ENCODE measurements around the gene TAS2R60.
"Not testable (repeated sequence)": the region's sequence is repeated elsewhere in the genome, so short reads cannot be mapped to it uniquely, and the experiment has no call there.

DNA sequence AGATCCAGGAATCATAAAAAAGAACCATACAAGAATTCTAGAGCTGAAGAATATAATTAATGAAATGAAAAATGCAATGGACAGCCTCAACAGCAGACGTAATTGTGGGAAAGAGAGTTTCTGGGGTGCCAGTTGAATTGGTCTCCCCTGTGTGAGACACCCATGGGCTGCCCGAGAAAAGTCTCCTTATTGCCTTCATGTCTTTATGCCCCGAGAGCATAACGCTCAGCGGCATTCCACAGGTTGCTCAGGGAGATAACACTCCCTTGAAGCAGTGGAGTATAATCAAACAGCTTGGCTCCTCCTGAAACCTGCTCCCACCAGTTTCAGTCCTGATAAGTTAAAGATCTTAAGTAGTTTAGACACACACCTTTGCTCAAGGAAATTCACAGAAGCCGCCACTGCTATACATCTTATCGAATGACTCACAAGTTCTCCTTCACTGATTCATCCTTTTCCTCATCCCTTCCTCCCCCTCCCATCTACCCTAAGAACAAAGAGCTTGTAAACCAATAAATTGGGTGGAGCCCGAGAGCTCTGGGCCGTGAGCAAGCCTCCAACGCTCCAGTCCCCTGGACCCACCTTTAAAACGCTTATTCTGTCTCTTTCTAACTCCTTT lies 28.9 kb downstream of the TAS2R60 start:
- TF ChIP-seq, protein P1, sequence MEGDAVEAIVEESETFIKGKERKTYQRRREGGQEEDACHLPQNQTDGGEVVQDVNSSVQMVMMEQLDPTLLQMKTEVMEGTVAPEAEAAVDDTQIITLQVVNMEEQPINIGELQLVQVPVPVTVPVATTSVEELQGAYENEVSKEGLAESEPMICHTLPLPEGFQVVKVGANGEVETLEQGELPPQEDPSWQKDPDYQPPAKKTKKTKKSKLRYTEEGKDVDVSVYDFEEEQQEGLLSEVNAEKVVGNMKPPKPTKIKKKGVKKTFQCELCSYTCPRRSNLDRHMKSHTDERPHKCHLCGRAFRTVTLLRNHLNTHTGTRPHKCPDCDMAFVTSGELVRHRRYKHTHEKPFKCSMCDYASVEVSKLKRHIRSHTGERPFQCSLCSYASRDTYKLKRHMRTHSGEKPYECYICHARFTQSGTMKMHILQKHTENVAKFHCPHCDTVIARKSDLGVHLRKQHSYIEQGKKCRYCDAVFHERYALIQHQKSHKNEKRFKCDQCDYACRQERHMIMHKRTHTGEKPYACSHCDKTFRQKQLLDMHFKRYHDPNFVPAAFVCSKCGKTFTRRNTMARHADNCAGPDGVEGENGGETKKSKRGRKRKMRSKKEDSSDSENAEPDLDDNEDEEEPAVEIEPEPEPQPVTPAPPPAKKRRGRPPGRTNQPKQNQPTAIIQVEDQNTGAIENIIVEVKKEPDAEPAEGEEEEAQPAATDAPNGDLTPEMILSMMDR (conservative IDR thresholded peaks at IDR 0.05; ENCODE audit: low read length) = not testable (repeated sequence)
- TF ChIP-seq EZH2phosphoT487 (IDR thresholded peaks at IDR 0.05; ENCODE audit: borderline replicate concordance, low read depth, low read length) = not testable (repeated sequence)

All from OCI-LY7 (cell line).